Neutrophil (primary cell): ENCODE data around the gene PLEKHA4.

Experiments
- H3K27ac ChIP-seq: fragments of 200-600 bp; sonication (generic); 2 replicates; pipeline ENCODE4 v1.5.1; 2016; ENCODE audit warnings: mild to moderate bottlenecking, moderate library complexity
- H3K27me3 ChIP-seq: fragments of 200-600 bp; sonication (generic); 2 replicates; pipeline ENCODE4 v1.6.0; 2016; ENCODE audit warnings: mild to moderate bottlenecking
- H3K36me3 ChIP-seq: fragments of 200-600 bp; sonication (generic); 2 replicates; pipeline ENCODE4 v1.5.1; 2017
- H3K4me1 ChIP-seq, 2 experiments: fragments of 200-600 bp in 1 of 2; sonication (generic) in 1 of 2; 1 replicate in 1 of 2; 2 replicates in 1 of 2; pipeline versions ENCODE4 v1.5.1 to v1.6.1; 2013 to 2016; ENCODE audit warnings: low read depth in 1 of 2, low read length in 1 of 2, mild to moderate bottlenecking in 1 of 2, moderate library complexity in 1 of 2; ENCODE audit not compliant: control insufficient read depth in 1 of 2, insufficient read depth in 1 of 2
- H3K4me3 ChIP-seq, 2 experiments: fragments of 200-600 bp in 1 of 2; sonication (generic) in 1 of 2; 1 replicate in 1 of 2; 2 replicates in 1 of 2; pipeline ENCODE4 v1.5.1; 2013 to 2016; ENCODE audit warnings: low read depth in 1 of 2, low read length in 1 of 2, mild to moderate bottlenecking in 1 of 2, moderate library complexity in 1 of 2
- H3K9me3 ChIP-seq: fragments of 200-600 bp; sonication (generic); 2 replicates; pipeline ENCODE4 v1.5.1; 2016
- TF ChIP-seq, protein P1 (sequence below): fragments of 200-600 bp; sonication (generic); IDR thresholded peaks from 2 replicates; pipeline ENCODE4 v1.5.1; 2016; ENCODE audit warnings: antibody characterized with exemption

PLEKHA4 gene

DNA sequence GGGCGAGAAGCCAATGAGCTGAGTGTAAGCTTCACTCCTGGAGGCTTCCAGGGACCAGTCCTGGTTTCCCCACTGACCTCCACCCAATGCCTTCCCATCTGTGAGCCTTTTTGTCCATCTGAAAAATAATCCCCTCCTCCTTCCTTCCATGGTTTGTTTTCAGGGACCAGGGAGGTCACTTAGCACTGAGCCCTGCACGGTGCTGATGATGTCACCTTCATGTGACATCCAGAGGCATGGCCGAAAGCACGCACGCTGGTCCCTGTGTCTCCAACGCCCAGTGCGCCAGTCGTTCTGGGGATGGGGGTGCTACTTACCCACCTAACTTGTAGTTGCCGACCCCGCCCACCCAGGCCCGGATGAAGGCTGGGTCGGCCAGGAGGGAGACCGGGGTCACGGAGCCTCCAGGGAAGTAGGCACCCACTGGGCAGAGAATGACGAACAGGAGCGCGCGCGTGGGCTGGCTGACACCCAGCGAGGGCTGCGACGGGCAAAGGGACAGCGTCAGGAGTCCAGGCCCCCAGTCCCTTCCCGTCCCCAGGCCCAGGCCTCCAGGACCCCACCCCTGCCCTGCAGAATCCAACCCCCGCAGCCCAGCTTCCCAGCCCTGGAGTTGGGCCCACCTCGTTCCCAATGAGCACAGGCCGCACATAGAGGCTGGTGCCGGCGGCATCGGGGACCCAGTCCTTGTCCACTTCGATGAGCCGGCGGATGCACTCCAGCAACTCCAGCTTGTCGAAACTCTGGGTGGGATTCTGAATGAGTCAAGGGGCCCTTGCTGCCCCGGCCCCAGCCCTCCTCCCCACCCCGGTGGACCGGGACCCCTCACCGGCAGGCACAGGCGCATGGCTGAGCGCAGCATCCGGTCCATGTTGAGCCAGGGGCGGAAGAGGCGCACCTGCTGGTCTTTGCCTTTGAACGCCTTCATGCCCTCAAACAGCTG lies 68.8 kb downstream of the PLEKHA4 start:
- H3K27me3 ChIP-seq = no peaks in the 10 kb centered on the region
- H3K4me3 ChIP-seq = no peak overlapping the region
- TF ChIP-seq, protein P1, sequence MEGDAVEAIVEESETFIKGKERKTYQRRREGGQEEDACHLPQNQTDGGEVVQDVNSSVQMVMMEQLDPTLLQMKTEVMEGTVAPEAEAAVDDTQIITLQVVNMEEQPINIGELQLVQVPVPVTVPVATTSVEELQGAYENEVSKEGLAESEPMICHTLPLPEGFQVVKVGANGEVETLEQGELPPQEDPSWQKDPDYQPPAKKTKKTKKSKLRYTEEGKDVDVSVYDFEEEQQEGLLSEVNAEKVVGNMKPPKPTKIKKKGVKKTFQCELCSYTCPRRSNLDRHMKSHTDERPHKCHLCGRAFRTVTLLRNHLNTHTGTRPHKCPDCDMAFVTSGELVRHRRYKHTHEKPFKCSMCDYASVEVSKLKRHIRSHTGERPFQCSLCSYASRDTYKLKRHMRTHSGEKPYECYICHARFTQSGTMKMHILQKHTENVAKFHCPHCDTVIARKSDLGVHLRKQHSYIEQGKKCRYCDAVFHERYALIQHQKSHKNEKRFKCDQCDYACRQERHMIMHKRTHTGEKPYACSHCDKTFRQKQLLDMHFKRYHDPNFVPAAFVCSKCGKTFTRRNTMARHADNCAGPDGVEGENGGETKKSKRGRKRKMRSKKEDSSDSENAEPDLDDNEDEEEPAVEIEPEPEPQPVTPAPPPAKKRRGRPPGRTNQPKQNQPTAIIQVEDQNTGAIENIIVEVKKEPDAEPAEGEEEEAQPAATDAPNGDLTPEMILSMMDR = no peak
- no peak overlapping the region for H3K27ac ChIP-seq
- H3K36me3 ChIP-seq = no peaks in the 10 kb centered on the region
- no peaks in the 10 kb centered on the region for H3K9me3 ChIP-seq
- H3K4me1 ChIP-seq = peaks cover 0 to 6% of the 10 kb centered on the region in 2 experiments

DNA sequence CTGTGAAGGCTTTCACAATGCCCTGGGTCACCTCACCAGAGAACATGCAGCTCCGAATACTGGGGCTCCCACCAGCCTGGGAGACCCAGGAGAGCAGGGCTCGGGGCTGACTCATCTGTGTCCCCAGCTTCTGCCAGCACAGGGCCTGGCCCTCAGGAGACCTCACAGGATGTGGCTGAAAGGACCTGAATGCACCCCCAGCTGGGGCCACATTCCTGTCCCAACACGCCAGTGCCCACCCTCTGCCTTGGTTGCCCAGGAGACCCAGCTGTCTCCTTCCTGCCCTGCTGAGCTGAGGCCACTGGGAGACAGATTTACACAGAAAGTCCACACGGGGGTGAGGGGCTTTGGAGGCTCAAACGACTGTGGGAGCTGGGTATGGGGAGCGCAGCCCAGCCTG lies 69.5 kb downstream of the PLEKHA4 start:
- no peaks in the 10 kb centered on the region for H3K36me3 ChIP-seq
- H3K4me3 ChIP-seq = no peak overlapping the region
- TF ChIP-seq, protein P1 = no peak
- H3K27me3 ChIP-seq = no peaks in the 10 kb centered on the region
- H3K4me1 ChIP-seq = peaks cover 0 to 6% of the 10 kb centered on the region in 2 experiments
- no peak overlapping the region for H3K27ac ChIP-seq
- no peaks in the 10 kb centered on the region for H3K9me3 ChIP-seq

DNA sequence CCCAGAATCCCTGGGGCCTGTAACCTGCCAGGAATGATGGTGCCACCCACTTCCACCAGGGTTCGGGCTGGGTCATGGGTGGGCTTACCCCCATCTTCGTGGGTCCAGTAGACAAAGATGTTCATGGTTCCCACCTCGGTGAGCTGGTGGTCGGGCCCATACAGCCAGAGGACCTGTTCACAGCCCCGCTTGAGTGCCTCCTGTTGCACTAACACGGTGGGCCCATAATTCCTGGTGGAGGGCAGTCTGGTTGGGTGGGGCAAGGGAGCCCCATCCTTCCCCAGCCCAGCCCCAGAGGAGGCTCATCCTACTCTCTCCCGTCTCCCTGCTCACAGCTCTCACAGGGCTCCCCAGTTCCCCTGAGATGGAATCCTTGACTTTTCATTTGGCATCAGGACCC lies 71.3 kb downstream of the PLEKHA4 start:
- Histone ChIP-seq H3K27me3 (no peaks in the 10 kb centered on the region), H3K36me3 (no peaks in the 10 kb centered on the region), H3K9me3 (no peaks in the 10 kb centered on the region), H3K4me3 (no peak overlapping the region), H3K27ac (no peak overlapping the region), H3K4me1 (peaks cover 0 to 6% of the 10 kb centered on the region in 2 experiments)
- TF ChIP-seq, protein P1 = no peak

DNA sequence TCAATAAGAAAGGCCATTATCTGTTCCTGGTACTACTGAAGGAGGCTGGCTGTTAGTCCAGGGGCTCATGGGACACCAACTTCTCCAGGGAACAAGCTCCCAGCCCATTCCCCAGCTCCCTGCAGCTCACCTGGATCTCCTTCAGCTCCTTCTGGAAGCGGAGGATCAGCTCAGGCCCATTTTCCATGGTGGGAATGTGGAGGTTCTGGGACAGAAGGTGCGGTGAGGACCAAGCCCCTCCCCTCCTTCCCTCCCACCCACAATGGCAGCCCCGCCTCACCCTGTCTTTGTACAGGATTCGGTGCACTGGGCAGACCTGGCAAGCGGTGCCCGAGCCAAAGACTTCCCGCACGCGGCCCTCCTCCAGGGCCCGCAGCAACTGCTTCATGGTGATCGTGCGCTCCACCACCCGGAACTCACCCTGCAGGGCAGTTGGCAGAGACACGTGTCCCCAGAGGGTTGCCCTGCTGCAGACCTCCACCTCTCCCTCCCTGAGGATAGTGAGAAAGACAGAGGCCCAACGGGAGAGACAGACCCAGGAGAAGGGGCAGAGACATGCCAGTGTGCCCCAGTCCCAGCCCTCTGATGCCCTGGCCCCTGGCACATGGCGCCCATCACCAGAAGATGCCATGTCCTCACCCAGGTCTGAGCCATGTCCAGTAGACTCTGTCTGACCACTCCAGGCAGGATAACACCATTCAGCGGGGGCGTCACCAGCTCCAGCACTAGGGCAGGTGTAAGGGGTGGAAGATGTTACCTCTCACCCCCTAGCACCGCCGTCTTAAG lies 71.9 kb downstream of the PLEKHA4 start:
- H3K9me3 ChIP-seq = no peaks in the 10 kb centered on the region
- no peaks in the 10 kb centered on the region for H3K36me3 ChIP-seq
- peaks cover 0 to 6% of the 10 kb centered on the region in 2 experiments for H3K4me1 ChIP-seq
- no peak overlapping the region for H3K27ac ChIP-seq
- TF ChIP-seq, protein P1 = no peak
- no peak overlapping the region for H3K4me3 ChIP-seq
- H3K27me3 ChIP-seq = no peaks in the 10 kb centered on the region

DNA sequence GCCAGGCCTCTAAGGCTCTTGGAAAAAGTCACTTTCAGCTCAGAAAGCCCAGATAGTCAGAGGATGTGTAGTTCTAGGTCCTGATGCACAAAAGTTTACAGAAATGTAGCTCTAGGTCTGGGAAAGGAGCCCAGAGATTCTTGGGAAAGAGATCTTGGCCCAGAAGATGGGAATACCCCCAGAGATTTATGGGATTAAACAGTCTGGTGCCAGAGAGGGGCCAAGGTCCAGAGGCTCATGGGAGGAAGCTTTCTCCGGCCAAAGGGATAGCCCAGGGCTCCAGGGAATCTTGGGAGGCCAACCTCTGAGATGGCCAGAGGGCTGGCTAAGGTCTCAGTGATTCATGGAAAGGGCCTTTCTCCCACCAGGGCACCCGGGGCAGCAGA lies 72.7 kb downstream of the PLEKHA4 start:
- no peaks in the 10 kb centered on the region for H3K36me3 ChIP-seq
- peaks cover 0 to 6% of the 10 kb centered on the region in 2 experiments for H3K4me1 ChIP-seq
- peak overlapping the region in 1 of 2 experiments; percentile 60 for H3K4me3 ChIP-seq
- TF ChIP-seq, protein P1 = no peak
- H3K27ac ChIP-seq = no peak overlapping the region
- no peaks in the 10 kb centered on the region for H3K9me3 ChIP-seq
- no peaks in the 10 kb centered on the region for H3K27me3 ChIP-seq
